Measurements from ENCODE around the gene ABO. TPM values are rescaled to one million over a fixed set of nuclear protein-coding genes. Genes with fewer than 3 reads are reported as not detected.
"Not testable (repeated sequence)": the region's sequence is repeated elsewhere in the genome, so short reads cannot be mapped to it uniquely, and the experiment has no call there.

The ABO gene
- total RNA-seq, 2 donors from 2014 or later = not detected

DNA sequence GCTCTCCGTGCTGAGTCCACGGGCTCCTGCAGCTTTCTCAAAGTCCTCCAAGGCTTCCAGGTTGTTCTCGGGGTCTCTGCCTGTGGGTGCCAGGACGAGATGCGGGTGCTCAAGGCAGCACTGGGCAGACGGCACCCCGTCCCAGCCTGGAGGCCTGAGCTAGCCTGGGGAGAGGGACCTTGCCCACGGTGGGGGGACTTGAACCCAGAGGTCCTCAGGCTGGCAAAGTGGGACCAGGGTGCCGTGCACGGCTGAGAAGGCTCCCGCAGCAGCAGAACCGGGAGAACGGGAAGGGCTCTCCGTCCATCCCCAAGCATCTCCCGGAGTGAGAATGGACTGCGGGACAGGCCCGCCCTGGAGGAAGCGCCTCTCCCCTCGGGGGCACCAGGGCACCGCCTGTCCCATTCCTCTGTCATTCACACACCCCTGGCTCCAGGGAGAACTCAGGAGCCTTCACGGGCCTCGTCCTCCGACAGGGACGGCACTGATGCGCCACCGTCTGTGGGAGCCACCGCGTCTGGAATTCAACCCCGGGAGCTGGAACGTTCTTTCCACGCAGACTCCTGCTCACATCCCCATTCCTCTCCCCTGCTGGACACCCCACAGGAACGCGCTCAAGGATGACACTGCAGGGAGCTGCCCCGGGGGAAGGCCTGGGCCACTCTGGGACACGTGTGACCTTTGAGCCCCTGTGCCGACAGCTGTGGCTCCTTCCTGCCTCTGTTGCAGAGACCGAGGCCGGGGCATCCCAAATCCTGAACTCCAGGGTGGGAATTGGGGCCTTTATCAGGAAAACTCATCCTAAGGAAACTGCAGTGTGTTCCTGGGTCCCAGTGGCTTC is 49.6 kb downstream of the ABO start:
- Mint-ChIP-seq H3K36me3 (no peaks in the 10 kb centered on the region), H3K27ac (no peak overlapping the region), H3K9me3 (no peaks in the 10 kb centered on the region)
- ATAC-seq = no peak
- peak in 1 of 2 donors; percentile 39 for DNase-seq (ENCODE audit: low spot score in 2 of 2)

DNA sequence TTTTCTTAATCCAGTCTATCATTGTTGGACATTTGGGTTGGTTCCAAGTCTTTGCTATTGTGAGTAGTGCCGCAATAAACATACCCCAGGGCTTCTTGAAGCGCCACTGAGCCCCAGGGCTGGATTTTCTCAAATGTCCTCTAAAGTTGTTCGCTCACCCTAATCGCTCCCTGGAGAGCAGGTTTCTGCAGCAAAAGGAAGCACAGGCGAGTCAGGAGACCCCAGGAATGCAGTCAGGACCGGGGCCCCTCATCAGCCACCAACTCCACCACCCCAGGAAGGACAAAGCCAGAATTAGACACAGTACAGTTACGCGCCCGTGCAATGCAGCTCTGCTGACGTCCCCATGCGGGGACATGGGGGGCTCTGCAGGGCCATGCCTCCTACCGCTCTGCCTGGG is 50.2 kb downstream of the ABO start:
- ATAC-seq (no peak), DNase-seq (ENCODE audit: low spot score in 2 of 2) (peak in 1 of 2 donors; percentile 30)
- no peak overlapping the region for H3K27ac Mint-ChIP-seq
- no peaks in the 10 kb centered on the region for H3K36me3 Mint-ChIP-seq
- no peaks in the 10 kb centered on the region for H3K9me3 Mint-ChIP-seq

DNA sequence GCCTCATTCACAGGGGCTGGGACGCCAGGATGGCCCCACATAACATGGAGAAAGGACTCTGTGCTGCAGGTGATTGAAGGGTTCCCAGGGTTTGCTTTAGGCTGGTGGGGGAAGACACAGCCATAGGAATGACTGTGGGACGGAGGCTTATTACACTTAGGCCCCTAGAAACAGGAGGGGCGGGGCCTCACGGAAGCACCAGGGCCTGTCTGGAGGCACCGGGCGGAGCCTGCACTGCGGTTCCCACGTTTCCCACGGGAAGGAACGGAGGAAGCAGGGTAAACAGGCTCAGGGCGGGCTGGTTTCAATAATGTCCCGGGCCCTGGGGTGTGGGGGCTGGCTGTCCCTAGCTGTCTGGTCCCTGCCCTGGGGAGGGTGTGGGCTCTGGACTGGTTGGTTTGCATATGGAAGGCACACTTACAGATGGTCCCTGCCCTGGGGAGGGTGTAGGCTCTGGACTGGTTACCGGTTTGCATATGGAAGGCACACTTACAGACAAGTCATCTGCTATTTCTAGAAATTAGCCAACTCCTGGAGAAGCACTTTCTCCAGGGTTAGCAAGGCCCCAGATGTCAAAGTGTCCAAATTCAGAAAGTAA is 51.7 kb downstream of the ABO start:
- H3K9me3 Mint-ChIP-seq, H3K27ac Mint-ChIP-seq, H3K36me3 Mint-ChIP-seq, ATAC-seq: not testable (repeated sequence)
- DNase-seq (ENCODE audit: low spot score in 2 of 2) = peak in 1 of 2 donors; percentile 20

DNA sequence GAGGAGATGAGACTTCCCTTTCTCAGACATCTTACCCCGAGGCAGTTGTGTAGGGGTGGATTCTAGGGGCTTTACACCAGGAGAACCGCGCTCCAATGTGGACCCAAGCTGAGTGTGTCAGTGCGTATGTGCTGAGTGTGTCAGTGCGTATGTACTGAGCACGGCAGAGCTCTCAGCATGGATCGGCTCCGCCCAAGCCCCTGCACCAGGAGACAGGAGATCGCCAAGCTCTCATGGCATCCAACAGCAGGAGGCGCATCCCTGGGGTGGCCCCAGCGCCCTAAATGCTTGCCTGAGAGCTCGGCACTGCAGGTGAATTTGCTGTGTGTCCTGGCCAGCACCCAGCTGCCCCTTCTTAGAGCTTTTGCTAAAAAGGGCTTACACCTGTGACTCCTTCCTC is 53.0 kb downstream of the ABO start:
- H3K9me3 Mint-ChIP-seq, H3K27ac Mint-ChIP-seq, ATAC-seq, H3K36me3 Mint-ChIP-seq: not testable (repeated sequence)
- DNase-seq (ENCODE audit: low spot score in 2 of 2) = peak in 1 of 2 donors; percentile 33

DNA sequence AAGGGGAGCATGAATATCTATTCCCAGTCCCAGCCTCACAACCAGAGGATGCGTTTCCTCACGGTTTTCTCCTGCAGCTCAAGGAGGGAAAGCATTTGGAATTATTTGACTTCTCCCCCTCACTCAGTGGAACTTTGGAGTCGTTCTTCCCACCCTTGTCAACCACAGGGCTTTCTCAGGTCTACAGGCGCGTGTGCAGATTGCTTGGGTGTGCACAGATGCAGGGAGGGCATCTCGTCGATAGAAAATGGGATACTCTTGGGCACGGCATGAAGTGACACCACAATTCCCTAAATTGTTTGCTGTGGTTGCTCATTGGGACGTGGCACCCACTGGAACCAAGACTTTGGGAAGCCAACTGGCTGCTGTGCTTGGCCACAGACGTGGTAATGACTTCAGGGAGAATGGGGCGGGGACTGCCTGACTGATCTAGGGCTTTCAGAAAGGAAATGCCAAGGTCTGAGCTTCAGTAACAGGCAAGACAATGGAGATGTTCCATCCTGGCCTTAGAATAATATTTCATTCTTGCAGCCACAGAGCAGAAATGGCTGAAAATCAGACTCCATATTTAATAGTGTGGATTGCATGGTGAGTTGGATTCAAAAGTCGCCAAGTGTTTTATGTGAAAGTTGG is 53.7 kb downstream of the ABO start:
- Mint-ChIP-seq H3K27ac (no peak overlapping the region), H3K36me3 (no peaks in the 10 kb centered on the region), H3K9me3 (no peaks in the 10 kb centered on the region)
- DNase-seq (ENCODE audit: low spot score in 2 of 2) (peak in 1 of 2 donors; percentile 13), ATAC-seq (peak in 1 of 2 donors; percentile 68)

DNA sequence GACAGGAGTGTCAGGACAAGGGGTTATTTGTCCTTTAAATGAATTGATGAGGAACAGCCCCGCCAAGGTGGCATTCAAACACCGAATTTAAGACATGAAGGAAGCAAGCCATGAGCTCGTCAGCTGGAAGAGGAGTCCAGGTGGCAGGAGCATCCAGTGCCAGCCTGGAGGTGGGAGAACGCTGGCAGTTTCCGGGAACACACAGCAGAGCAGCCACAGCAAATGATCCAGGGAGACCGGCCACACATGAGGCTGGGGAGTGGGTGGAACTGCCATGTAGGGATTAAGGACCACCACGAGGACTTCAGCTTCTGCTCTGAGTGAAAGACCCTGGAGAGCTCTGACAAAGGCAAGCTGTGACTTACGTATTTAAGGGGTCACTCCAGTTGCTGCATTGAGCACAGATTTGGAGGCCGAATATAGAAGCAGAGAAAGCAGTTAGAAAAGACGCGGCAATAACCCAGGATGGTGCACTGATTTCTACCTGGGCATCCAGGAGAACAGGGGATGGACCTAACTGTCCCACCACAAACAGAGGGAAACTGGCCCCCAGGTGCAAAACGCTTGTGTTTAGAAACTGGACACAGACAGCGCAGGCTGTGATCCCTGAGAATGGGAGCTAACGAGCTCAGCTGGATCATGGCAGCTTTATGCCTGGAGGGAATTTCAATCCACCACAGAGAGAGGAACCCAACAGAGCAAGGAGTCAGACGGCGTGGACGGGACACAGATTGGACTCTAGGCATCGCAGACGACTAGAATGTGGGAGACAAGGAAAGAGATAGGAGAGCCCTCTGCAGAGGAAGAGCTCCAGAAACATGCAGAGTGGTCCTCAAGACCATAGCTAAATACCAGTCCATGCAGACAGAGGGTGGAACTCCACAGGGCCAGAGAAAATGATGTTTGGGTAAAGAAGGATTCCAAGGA is 56.7 kb downstream of the ABO start:
- peak in 1 of 2 donors; percentile 25 for DNase-seq (ENCODE audit: low spot score in 2 of 2)
- not testable (repeated sequence) for H3K27ac Mint-ChIP-seq, H3K36me3 Mint-ChIP-seq, ATAC-seq, H3K9me3 Mint-ChIP-seq

DNA sequence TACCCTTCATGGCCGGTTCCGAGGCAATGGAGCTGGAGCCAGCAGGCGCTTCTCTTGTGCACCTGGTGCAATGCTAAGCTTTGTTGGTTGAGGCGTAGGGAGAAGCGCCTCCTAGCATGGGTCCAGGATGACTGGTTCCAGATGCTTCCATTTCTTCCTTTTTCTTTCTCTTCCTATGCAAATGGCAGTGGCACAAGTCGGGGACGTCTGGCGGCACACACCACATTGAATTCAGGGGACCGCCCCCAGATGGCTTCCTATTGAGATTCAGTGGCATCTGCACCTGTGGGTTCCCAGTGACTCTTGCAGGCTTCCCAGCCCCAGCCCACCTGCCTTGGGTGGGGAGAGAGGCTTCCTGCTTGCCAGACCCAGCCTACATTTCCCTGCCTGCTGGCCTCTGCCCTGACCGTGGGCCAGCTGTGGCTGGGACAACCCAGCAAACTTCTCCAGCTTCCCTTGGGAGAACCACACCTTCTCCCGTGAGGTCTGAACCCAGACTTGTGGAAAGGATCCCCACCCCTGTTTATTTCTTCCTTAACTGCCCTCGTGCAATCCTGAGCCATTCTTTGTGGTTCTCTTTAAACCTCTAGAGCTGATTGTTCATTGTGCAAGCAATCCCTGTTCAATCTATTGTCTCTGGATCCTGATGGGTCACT is 57.5 kb downstream of the ABO start:
- not testable (repeated sequence) for H3K36me3 Mint-ChIP-seq; ATAC-seq; DNase-seq (ENCODE audit: low spot score in 2 of 2); H3K9me3 Mint-ChIP-seq
- peak overlapping the region in 1 of 2 donors; percentile 38 for H3K27ac Mint-ChIP-seq

DNA sequence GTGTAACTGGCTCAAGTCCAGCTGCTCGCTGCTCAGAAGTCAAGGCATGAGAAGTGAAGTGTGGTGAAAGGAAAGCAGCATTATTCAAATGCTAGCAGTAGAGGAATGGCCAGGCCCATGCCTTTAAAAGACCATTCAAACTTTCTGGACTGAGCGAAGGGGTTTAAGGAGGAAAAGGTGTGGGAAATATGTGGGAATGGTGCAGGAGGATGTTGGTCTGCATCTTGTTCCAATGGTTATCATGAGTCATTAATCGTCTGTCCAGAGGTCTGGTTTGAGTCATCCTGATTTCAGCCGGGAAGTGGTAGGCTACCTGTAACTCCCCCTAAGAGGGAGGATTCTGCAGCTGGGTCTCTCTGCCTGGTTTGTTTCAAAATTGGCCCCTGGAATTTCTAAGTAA is 60.7 kb downstream of the ABO start:
- not testable (repeated sequence) for DNase-seq (ENCODE audit: low spot score in 2 of 2); H3K27ac Mint-ChIP-seq; ATAC-seq; H3K36me3 Mint-ChIP-seq; H3K9me3 Mint-ChIP-seq

DNA sequence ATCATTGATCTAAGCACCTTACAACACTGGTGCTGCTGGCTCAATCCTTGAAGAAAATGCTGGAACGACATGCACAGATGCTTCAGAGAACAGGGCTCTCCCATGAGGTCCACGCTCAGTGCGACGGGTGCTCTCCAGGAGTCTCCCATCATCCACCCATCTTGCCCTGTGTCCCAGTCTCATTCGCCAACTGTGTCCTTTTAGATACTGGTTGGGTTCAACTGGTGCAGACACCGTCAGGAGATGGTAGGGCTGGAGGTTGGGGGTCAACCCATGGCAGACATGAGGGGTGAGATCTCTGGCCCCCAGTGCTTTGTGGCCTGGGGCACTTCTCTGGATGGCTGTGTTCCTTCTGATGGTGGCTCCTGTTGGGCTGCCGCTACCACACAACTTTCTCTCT is 64.4 kb downstream of the ABO start:
- H3K27ac Mint-ChIP-seq = no peak overlapping the region

DNA sequence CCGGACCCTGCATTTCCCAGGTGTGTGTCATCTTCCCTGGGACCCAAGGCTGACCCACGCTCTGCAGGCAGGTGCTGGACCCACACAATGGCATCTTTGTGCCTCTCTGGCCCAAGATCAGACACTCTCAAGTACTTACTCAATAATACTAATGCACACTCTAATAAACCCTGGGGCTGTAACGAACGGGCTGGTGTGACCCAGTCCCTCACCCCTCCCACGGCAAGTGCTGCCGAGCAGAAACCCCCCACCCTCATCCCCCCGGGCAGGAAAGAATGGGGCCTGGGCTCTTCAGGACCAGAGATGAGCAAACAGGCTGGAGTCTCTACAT is 64.8 kb downstream of the ABO start:
- H3K9me3 Mint-ChIP-seq = peaks cover 0 to 8% of the 10 kb centered on the region in 2 donors
- peaks cover 0 to 9% of the 10 kb centered on the region in 2 donors for H3K36me3 Mint-ChIP-seq
- H3K27ac Mint-ChIP-seq = no peak overlapping the region
- ATAC-seq = no peak
- DNase-seq (ENCODE audit: low spot score in 2 of 2) = peak in 1 of 2 donors; percentile 7

More for the DNA sequence above, 64.4 kb downstream of the ABO start:
- peaks cover 0 to 9% of the 10 kb centered on the region in 2 donors for H3K36me3 Mint-ChIP-seq
- peak in 1 of 2 donors; percentile 34 for DNase-seq (ENCODE audit: low spot score in 2 of 2)
- ATAC-seq = no peak
- H3K9me3 Mint-ChIP-seq = peaks cover 0 to 8% of the 10 kb centered on the region in 2 donors

DNA sequence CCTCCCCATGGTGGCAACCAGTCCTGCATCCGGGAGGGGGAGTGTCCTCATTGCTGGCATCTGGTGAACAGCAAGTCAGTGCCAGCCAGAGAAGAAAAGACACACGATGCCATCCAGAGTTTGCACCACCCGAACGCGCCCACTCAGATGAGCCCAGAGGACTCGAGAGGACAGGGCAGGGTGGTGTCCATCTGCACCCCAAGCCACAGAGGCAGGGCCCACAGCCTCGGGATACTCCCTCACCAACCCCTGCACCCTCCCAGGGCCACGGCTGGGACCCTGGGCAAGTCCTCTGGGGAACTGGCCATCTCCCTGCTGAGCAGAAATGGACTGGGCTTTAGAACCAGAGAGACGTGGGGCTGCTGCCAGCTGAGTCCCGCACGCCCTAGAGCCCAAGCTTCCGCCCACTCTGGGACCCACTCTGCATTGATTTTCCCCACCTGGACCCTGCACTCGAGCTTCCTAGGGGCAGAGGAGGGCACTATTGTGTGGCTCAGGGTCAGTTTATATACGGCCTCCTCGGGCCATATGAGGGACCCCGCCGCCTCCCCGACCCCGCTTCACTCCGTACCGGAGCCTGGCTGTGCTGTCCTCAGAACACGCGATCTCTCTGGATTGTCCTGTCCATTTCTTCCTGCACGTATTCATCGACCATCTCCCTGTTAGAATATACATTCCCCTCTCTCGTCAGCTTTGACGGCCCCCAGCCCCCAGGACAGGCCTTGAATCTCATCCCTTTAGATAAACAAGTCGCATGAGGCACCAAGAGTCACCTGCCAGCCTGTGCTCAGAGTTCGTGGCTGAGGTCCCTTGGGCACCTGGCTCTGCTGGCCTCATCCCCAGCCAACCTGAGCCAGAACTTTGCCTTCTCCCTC is 65.4 kb downstream of the ABO start:
- not testable (repeated sequence) for H3K36me3 Mint-ChIP-seq, H3K9me3 Mint-ChIP-seq, ATAC-seq, H3K27ac Mint-ChIP-seq
- DNase-seq (ENCODE audit: low spot score in 2 of 2) = peak in 1 of 2 donors; percentile 20

DNA sequence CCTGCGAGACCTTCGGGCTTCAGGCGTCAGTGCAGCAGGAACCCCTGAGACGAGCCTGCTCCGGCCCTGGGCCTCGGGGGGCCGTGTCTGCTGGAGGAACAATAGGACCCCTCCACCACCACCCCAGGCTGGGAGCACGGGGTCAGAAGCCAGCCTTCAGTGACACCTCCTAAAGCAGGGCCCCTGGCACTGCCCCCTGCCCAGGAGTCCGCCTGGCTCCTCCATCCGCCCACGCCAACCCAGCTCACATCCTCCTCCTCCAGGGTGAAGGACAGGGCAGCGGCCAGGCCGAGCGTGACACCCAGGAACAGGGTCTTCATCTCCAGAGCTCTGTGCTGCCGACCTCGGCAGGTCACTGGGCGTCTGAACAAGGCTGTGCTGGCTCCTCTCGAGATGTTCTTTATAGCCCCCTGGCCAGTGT is 66.1 kb downstream of the ABO start, which contains the start of gene OBP2B:
OBP2B (minus strand) TSS at position 371 of the 421 bp plus-strand sequence; CDS start at position 320, 51 bp downstream.
- H3K36me3 Mint-ChIP-seq, ATAC-seq, H3K9me3 Mint-ChIP-seq, H3K27ac Mint-ChIP-seq: not testable (repeated sequence)
- peak in 1 of 2 donors; percentile 47 for DNase-seq (ENCODE audit: low spot score in 2 of 2)

DNA sequence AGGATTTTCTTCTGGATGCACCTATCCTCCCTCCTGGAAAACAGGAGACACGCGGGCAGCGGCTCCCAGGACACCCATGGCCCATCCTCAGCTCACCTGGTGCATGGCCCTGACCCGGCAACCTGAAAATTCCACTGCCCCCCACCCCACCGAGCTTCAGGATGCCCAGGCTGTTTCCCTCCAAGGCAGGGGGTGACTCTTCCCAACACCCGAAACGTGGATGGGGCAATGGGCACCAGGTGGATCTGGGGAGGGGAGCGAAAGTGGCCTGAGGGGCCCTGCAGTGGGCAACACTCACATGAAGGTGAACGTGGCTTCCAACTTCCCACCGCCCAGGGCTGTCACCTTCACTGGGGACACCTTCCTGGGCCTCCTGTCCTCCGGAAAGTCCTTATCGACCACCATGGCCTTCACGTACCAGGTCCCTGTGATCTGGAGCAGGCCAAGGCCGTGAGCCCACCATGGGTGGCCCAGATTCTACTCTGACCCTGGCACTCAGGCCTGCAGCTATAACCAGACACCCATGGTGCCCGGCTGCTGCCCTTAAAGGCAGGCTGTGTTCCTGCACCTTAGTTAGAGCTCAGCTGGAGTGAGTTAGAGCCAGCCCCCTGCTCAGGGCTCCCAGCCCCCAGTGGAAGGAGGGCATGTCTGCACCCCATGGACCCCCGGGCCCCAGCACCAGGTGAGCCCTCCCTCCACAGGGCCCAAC is 66.7 kb downstream of the ABO start:
- not testable (repeated sequence) for ATAC-seq, H3K27ac Mint-ChIP-seq, H3K36me3 Mint-ChIP-seq, H3K9me3 Mint-ChIP-seq
- peak in 1 of 2 donors; percentile 50 for DNase-seq (ENCODE audit: low spot score in 2 of 2)

DNA sequence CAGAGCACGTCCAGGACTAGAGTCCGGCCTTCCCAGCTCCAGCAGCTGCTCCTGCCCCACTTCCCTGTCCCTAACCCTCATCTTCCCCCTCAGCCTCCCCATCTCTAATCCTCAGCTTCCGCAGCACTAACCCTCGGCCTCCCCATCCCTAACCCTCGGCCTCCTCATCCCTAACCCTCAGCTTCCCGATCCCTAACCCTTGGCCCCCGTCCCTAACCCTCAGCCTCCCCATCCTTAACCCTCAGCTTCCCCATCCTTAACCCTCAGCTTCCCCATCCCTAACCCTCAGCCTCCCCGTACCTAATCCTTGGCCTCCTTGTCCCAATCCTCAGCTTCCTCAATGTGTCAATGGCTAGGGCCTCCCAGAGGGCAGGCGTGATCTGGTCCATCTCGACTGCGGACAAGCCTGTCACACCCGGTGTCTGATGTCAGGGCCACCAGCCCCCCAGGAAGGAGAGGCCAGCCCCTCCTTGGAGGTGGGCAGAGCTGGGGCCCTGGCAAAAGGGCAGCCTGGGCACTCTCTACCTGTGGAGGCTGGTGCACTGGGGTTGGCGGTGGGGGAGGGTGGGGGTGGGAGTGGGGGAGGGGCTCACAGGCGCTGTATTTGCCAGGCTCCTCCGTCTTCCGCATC is 67.3 kb downstream of the ABO start:
- Mint-ChIP-seq H3K9me3 (no peaks in the 10 kb centered on the region), H3K27ac (no peak overlapping the region), H3K36me3 (no peaks in the 10 kb centered on the region)
- ATAC-seq (no peak), DNase-seq (ENCODE audit: low spot score in 2 of 2) (peak in 1 of 2 donors; percentile 9)

All from activated naive CD4-positive, alpha-beta T cell treated with anti-CD3 and anti-CD28 coated beads, Interleukin-2, amount 50 U/mL, for 72 hours (primary cell).